Endothelial cell of umbilical vein (primary cell): Measurements from ENCODE around the gene ACSS1. TPM values are rescaled to one million over a fixed set of nuclear protein-coding genes. Genes with fewer than 3 reads are reported as not detected.
A peak's percentile ranks its signal among the peaks of the same experiment; 100 is the strongest.

Experiments used
- BruUV-seq: library from RNA; stranded (reverse); fragments of 400-500 nt; replicated peaks from 2 replicates; lab custom pipeline; 2021; lab: Mats Ljungman, UMichigan
- CTCF ChIA-PET: fragments of 300-600, 350-600 bp; sonication (Branson Sonifier 250); formaldehyde crosslinking; loops from one replicate; lab custom pipeline; 2021; ENCODE audit warnings: antibody characterized with exemption, inconsistent platforms; lab: Charles Lee
- POLR2A ChIA-PET: fragments of 300-600, 350-600 bp; sonication (Branson Sonifier 250); formaldehyde crosslinking; loops from one replicate; lab custom pipeline; 2021; ENCODE audit warnings: antibody characterized with exemption, inconsistent platforms; lab: Charles Lee
- DNase-seq: peaks from one replicate; pipeline ENCODE4 v3.0.0-alpha.2; 2011; ENCODE audit warnings: low read depth, low spot score
- FAIRE-seq: peaks from 2 replicates; lab custom pipeline; 2011; peaks lifted over from hg19 to GRCh38; lab: Jason Lieb, UNC
- H2AFZ ChIP-seq: 2 replicates; pipeline ENCODE4 v1.6.0; 2012; ENCODE audit warnings: low read depth, low read length, control low read depth, inconsistent platforms
- H3K27ac ChIP-seq: 2 replicates; pipeline ENCODE4 v1.5.1; 2011; ENCODE audit warnings: low read depth, mild to moderate bottlenecking, control low read depth, low read length, moderate library complexity; ENCODE audit not compliant: insufficient read depth
- H3K27me3 ChIP-seq, 2 experiments: 2 replicates each; pipeline versions ENCODE4 v1.6.0 to v1.6.1; 2011; ENCODE audit warnings: low read length in 2 of 2, mixed read lengths in 1 of 2; ENCODE audit not compliant: control insufficient read depth in 2 of 2, insufficient read depth in 2 of 2
- H3K36me3 ChIP-seq, 2 experiments: 2 replicates in 1 of 2; 3 replicates in 1 of 2; pipeline ENCODE4 v1.5.1; 2011; ENCODE audit warnings: low read length in 2 of 2, mild to moderate bottlenecking in 1 of 2, moderate library complexity in 1 of 2; ENCODE audit not compliant: control insufficient read depth in 2 of 2, insufficient read depth in 2 of 2; ENCODE audit errors: extremely low read depth in 1 of 2
- H3K4me1 ChIP-seq: 3 replicates; pipeline ENCODE4 v1.5.1; 2011; ENCODE audit warnings: mild to moderate bottlenecking, low read length; ENCODE audit not compliant: control insufficient read depth, insufficient read depth; ENCODE audit errors: extremely low read depth
- H3K4me2 ChIP-seq: 2 replicates; pipeline ENCODE4 v1.6.1; 2011; ENCODE audit warnings: low read length, control low read depth, mixed read lengths; ENCODE audit not compliant: insufficient read depth
- H3K4me3 ChIP-seq, 3 experiments: fragments of 200-600 bp in 1 of 3; sonication (generic), shearing (Covaris generic) in 1 of 3; replicated peaks in 1 of 3; 2 replicates each; pipeline ENCODE4 v1.5.1; 2011 to 2016; ENCODE audit warnings: control low read depth in 3 of 3, low read length in 3 of 3, mild to moderate bottlenecking in 2 of 3, inconsistent platforms in 1 of 3, low read depth in 1 of 3, moderate library complexity in 1 of 3; ENCODE audit not compliant: insufficient read depth in 1 of 3
- H3K79me2 ChIP-seq: 2 replicates; pipeline ENCODE4 v1.6.0; 2012; ENCODE audit warnings: low read length, inconsistent platforms; ENCODE audit not compliant: control insufficient read depth, insufficient read depth
- H3K9ac ChIP-seq: replicated peaks from 2 replicates; pipeline ENCODE3; 2011; ENCODE audit warnings: low read length, control low read depth; ENCODE audit not compliant: insufficient read depth; ENCODE audit errors: extremely low read depth
- H3K9me1 ChIP-seq: replicated peaks from 3 replicates; pipeline ENCODE4 v1.6.0; 2011; ENCODE audit warnings: mild to moderate bottlenecking, low read length; ENCODE audit not compliant: control insufficient read depth, insufficient read depth; ENCODE audit errors: extremely low read depth
- H3K9me3 ChIP-seq: replicated peaks from 2 replicates; pipeline ENCODE4 v1.5.1; 2012; ENCODE audit warnings: low read length, inconsistent platforms; ENCODE audit not compliant: control insufficient read depth, insufficient read depth
- H4K20me1 ChIP-seq: replicated peaks from 2 replicates; pipeline ENCODE3; 2011; ENCODE audit warnings: mild to moderate bottlenecking, low read length; ENCODE audit not compliant: control insufficient read depth, insufficient read depth; ENCODE audit errors: extremely low read depth
- EZH2 ChIP-seq: IDR thresholded peaks from 2 replicates; pipeline ENCODE4 v1.6.1; 2012; ENCODE audit warnings: borderline replicate concordance, low read depth, mild to moderate bottlenecking, moderate library complexity, low read length, inconsistent platforms; ENCODE audit not compliant: severe bottlenecking
- FOS ChIP-seq: IDR thresholded peaks from 2 replicates; pipeline ENCODE4 v1.6.1; 2011; ENCODE audit warnings: mild to moderate bottlenecking, low read length, moderate library complexity, borderline replicate concordance; ENCODE audit not compliant: insufficient read depth
- GATA2 ChIP-seq: IDR thresholded peaks from 2 replicates; pipeline ENCODE4 v1.7.0; 2011; ENCODE audit warnings: low read depth, mild to moderate bottlenecking, moderate library complexity, mixed read lengths, low read length; ENCODE audit not compliant: insufficient read length, insufficient read depth
- MYC ChIP-seq: IDR thresholded peaks from one replicate; pipeline ENCODE4 v1.6.1; 2011; ENCODE audit warnings: mild to moderate bottlenecking, low read depth, low read length
- POLR2A ChIP-seq: IDR thresholded peaks from 2 replicates; pipeline ENCODE4 v1.6.1; 2012; ENCODE audit warnings: low read depth, mild to moderate bottlenecking, control low read depth, low read length
- dilution Hi-C: fragments of 300-500 bp; cut with MboI; formaldehyde crosslinking; loops from one replicate; pipeline ENCODE4 v1.15.0; 2019; ENCODE audit warnings: low sequenced_read_pairs; ENCODE audit not compliant: extremely low pct_ligation_motif_present
- intact Hi-C: fragments of 100-400 bp; cut with micrococcal nuclease; formaldehyde crosslinking; loops from one replicate; pipeline ENCODE4 v1.10.0; 2022
- polyA plus RNA-seq, 4 experiments: library from polyadenylated mRNA; depleted of rRNA in 3 of 4; stranded (reverse) in 3 of 4; unstranded in 1 of 4; fragments of >200 nt; gene quantifications; 2 replicates each; pipeline versions ENCODE4 v1.2.1 to v1.2.3, GENCODE V29; 2011 to 2012; ENCODE audit warnings: missing spikeins in 1 of 4
- total RNA-seq: library from RNA; stranded (reverse); gene quantifications from 2 replicates; pipeline ENCODE4 v1.2.3, GENCODE V29; 2021
- TF ChIP-seq, protein P1 (sequence below): IDR thresholded peaks from 2 replicates; pipeline ENCODE4 v1.6.1; 2011; ENCODE audit not compliant: insufficient read depth, insufficient read length

Gene ACSS1
- total and polyA plus RNA-seq, 2 donors (not counting 3 experiments of a cell fraction or from before 2014, with no cell fraction given) = 6.2 to 17.9 TPM

GRCh38 chr20:25081730-25082497, 24.0 kb upstream of the ACSS1 start, which contains the start of gene VSX1:
Gene VSX1, minus strand, starts transcription at chr20:25082141. Its CDS starts 45 bp downstream, at chr20:25082096.
- Histone ChIP-seq H3K36me3 (no peaks in the 10 kb centered on the region), H2AFZ (no peak within 1 kb of the TSS), H3K4me3 (no peak within 1 kb of the TSS), H3K79me2 (no peaks in the 10 kb centered on the region), H3K27ac (no peak within 1 kb of the TSS), H3K9me3 (no peaks in the 10 kb centered on the region), H3K9me1 (no peaks in the 10 kb centered on the region), H4K20me1 (no peaks in the 10 kb centered on the region), H3K9ac (no peak within 1 kb of the TSS), H3K4me1 (no peaks in the 10 kb centered on the region), H3K4me2 (no peak within 1 kb of the TSS), H3K27me3 (peaks cover 68 to 86% of the 10 kb centered on the region in 2 experiments)
- no TSS peak for BruUV-seq
- ChIA-PET POLR2A (no interaction called here), CTCF (no interaction called here)
- DNase-seq (no peak), FAIRE-seq (no peak)
- dilution Hi-C loops = no loop called here
- TF ChIP-seq, protein P1, sequence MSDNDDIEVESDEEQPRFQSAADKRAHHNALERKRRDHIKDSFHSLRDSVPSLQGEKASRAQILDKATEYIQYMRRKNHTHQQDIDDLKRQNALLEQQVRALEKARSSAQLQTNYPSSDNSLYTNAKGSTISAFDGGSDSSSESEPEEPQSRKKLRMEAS = no peak
- TF ChIP-seq EZH2 = peak; percentile 41
- TF ChIP-seq FOS = no peak
- no peak for TF ChIP-seq GATA2
- TF ChIP-seq POLR2A = no peak
- no peak for TF ChIP-seq MYC
- intact Hi-C loops = no loop called here
